Measurements from ENCODE around the gene ASB10.

ASB10 gene

GRCh38 chr7:151148319-151149259 lies 38.5 kb downstream of the ASB10 start:
- CTCF ChIA-PET: interaction anchor here (1.1 to 2.9 kb wide), 10 partner anchors 9 to 25 kb away, joined by 3 to 14 read pairs (median 5); no protein-coding TSS in a partner anchor
- H3K4me1 ChIP-seq (ENCODE audit: control extremely low read depth in 1 of 4, control insufficient read depth in 4 of 4, insufficient read depth in 4 of 4, low read length in 3 of 4): no peaks in the 10 kb centered on the region
- H3K4me3 ChIP-seq (ENCODE audit: control insufficient read depth in 1 of 7, extremely low read depth in 1 of 7, insufficient read depth in 4 of 7, low read depth in 2 of 7, low read length in 6 of 7): no peak overlapping the region
- peaks cover 0 to 13% (median 6%) of the 10 kb centered on the region in 4 experiments for H3K36me3 ChIP-seq (ENCODE audit: control insufficient read depth in 4 of 4, insufficient read depth in 4 of 4, low read length in 3 of 4)
- peaks cover 0 to 40% (median 18%) of the 10 kb centered on the region in 5 experiments for H3K27me3 ChIP-seq (replicated peaks in 2 of 5; ENCODE audit: control insufficient read depth in 4 of 5, insufficient read depth in 5 of 5, low read length in 4 of 5)
- H3K27ac ChIP-seq (ENCODE audit: insufficient read depth in 1 of 2, low read depth in 1 of 2, low read length in 2 of 2, poor library complexity in 1 of 2, severe bottlenecking in 2 of 2): no peak overlapping the region
- no peaks in the 10 kb centered on the region for H3K9me3 ChIP-seq (ENCODE audit: control extremely low read depth in 1 of 5, control insufficient read depth in 4 of 5, insufficient read depth in 2 of 5, low read depth in 1 of 5, low read length in 4 of 5)
- no peak for DNase-seq
- WGBS (ENCODE audit: insufficient coverage): 64% methylated on average over 21 of the region's 22 CpGs
- POLR2A ChIA-PET: interaction anchor here (0.5 kb wide), 1 partner anchor 467 kb away, joined by 4 read pairs; no protein-coding TSS in a partner anchor

GRCh38 chr7:151146761-151147160 lies 40.3 kb downstream of the ASB10 start:
- ChIA-PET CTCF (interaction anchor here (1.1 to 2.9 kb wide), 7 partner anchors 9 to 97 kb away, joined by 3 to 12 read pairs (median 5); no protein-coding TSS in a partner anchor), POLR2A (no interaction called here)
- H3K36me3 ChIP-seq (ENCODE audit: control insufficient read depth in 4 of 4, insufficient read depth in 4 of 4, low read length in 3 of 4): peaks cover 0 to 30% (median 15%) of the 10 kb centered on the region in 4 experiments
- 97% methylated on average over 3 of the region's 3 CpGs for WGBS (ENCODE audit: insufficient coverage)
- H3K9me3 ChIP-seq (ENCODE audit: control extremely low read depth in 1 of 5, control insufficient read depth in 4 of 5, insufficient read depth in 2 of 5, low read depth in 1 of 5, low read length in 4 of 5): no peaks in the 10 kb centered on the region
- no peak overlapping the region for H3K27ac ChIP-seq (ENCODE audit: insufficient read depth in 1 of 2, low read depth in 1 of 2, low read length in 2 of 2, poor library complexity in 1 of 2, severe bottlenecking in 2 of 2)
- no peak for DNase-seq
- peaks cover 0 to 34% (median 15%) of the 10 kb centered on the region in 5 experiments for H3K27me3 ChIP-seq (replicated peaks in 2 of 5; ENCODE audit: control insufficient read depth in 4 of 5, insufficient read depth in 5 of 5, low read length in 4 of 5)
- peaks cover 0 to 2% (median under 1%) of the 10 kb centered on the region in 4 experiments for H3K4me1 ChIP-seq (ENCODE audit: control extremely low read depth in 1 of 4, control insufficient read depth in 4 of 4, insufficient read depth in 4 of 4, low read length in 3 of 4)
- no peak overlapping the region for H3K4me3 ChIP-seq (ENCODE audit: control insufficient read depth in 1 of 7, extremely low read depth in 1 of 7, insufficient read depth in 4 of 7, low read depth in 2 of 7, low read length in 6 of 7)

GRCh38 chr7:151144387-151144786 lies 42.7 kb downstream of the ASB10 start:
- Histone ChIP-seq H3K36me3 (ENCODE audit: control insufficient read depth in 4 of 4, insufficient read depth in 4 of 4, low read length in 3 of 4) (peaks cover 4 to 43% (median 25%) of the 10 kb centered on the region in 4 experiments), H3K27me3 (replicated peaks in 2 of 5; ENCODE audit: control insufficient read depth in 4 of 5, insufficient read depth in 5 of 5, low read length in 4 of 5) (peaks cover 0 to 12% (median 9%) of the 10 kb centered on the region in 5 experiments), H3K9me3 (ENCODE audit: control extremely low read depth in 1 of 5, control insufficient read depth in 4 of 5, insufficient read depth in 2 of 5, low read depth in 1 of 5, low read length in 4 of 5) (no peaks in the 10 kb centered on the region), H3K4me3 (ENCODE audit: control insufficient read depth in 1 of 7, extremely low read depth in 1 of 7, insufficient read depth in 4 of 7, low read depth in 2 of 7, low read length in 6 of 7) (no peak overlapping the region), H3K4me1 (ENCODE audit: control extremely low read depth in 1 of 4, control insufficient read depth in 4 of 4, insufficient read depth in 4 of 4, low read length in 3 of 4) (peaks cover 0 to 2% (median under 1%) of the 10 kb centered on the region in 4 experiments), H3K27ac (ENCODE audit: insufficient read depth in 1 of 2, low read depth in 1 of 2, low read length in 2 of 2, poor library complexity in 1 of 2, severe bottlenecking in 2 of 2) (no peak overlapping the region)
- ChIA-PET CTCF (interaction anchor here (0.8 to 2.9 kb wide), 4 partner anchors 12 to 31 kb away, joined by 3 to 9 read pairs (median 3); no protein-coding TSS in a partner anchor), POLR2A (no interaction called here)
- no peak for DNase-seq
- 93% methylated on average over 5 of the region's 7 CpGs for WGBS (ENCODE audit: insufficient coverage)

- Histone ChIP-seq H3K4me3 (ENCODE audit: control insufficient read depth in 1 of 7, extremely low read depth in 1 of 7, insufficient read depth in 4 of 7, low read depth in 2 of 7, low read length in 6 of 7) (no peak overlapping the region), H3K27me3 (replicated peaks in 2 of 5; ENCODE audit: control insufficient read depth in 4 of 5, insufficient read depth in 5 of 5, low read length in 4 of 5) (peaks cover 0 to 6% (median 2%) of the 10 kb centered on the region in 5 experiments), H3K36me3 (ENCODE audit: control insufficient read depth in 4 of 4, insufficient read depth in 4 of 4, low read length in 3 of 4) (peaks cover 4 to 47% (median 25%) of the 10 kb centered on the region in 4 experiments), H3K27ac (ENCODE audit: insufficient read depth in 1 of 2, low read depth in 1 of 2, low read length in 2 of 2, poor library complexity in 1 of 2, severe bottlenecking in 2 of 2) (no peak overlapping the region), H3K4me1 (ENCODE audit: control extremely low read depth in 1 of 4, control insufficient read depth in 4 of 4, insufficient read depth in 4 of 4, low read length in 3 of 4) (peaks cover 0 to 2% (median under 1%) of the 10 kb centered on the region in 4 experiments), H3K9me3 (ENCODE audit: control extremely low read depth in 1 of 5, control insufficient read depth in 4 of 5, insufficient read depth in 2 of 5, low read depth in 1 of 5, low read length in 4 of 5) (no peaks in the 10 kb centered on the region)
- ChIA-PET POLR2A (no interaction called here), CTCF (interaction anchor here (0.8 to 2.9 kb wide), 6 partner anchors 12 to 124 kb away, joined by 3 to 9 read pairs (median 3); partner anchors contain the start of gene GBX1)
- no peak for DNase-seq
- WGBS (ENCODE audit: insufficient coverage): 97% methylated on average over 18 of the region's 25 CpGs
Observed at GRCh38 chr7:151143261-151144015, 43.6 kb downstream of the ASB10 start.

GRCh38 chr7:151142686-151143040 lies 44.4 kb downstream of the ASB10 start:
- 84% methylated on average over 3 of the region's 10 CpGs for WGBS (ENCODE audit: insufficient coverage)
- CTCF ChIA-PET: interaction anchor here (0.8 to 2.9 kb wide), 7 partner anchors 12 to 124 kb away, joined by 3 to 9 read pairs (median 3); partner anchors contain the start of gene GBX1

GRCh38 chr7:151141855-151142685 lies 45.0 kb downstream of the ASB10 start:
- Histone ChIP-seq H3K27me3 (replicated peaks in 2 of 5; ENCODE audit: control insufficient read depth in 4 of 5, insufficient read depth in 5 of 5, low read length in 4 of 5) (no peaks in the 10 kb centered on the region), H3K36me3 (ENCODE audit: control insufficient read depth in 4 of 4, insufficient read depth in 4 of 4, low read length in 3 of 4) (peaks cover 4 to 52% (median 25%) of the 10 kb centered on the region in 4 experiments), H3K4me3 (ENCODE audit: control insufficient read depth in 1 of 7, extremely low read depth in 1 of 7, insufficient read depth in 4 of 7, low read depth in 2 of 7, low read length in 6 of 7) (no peak overlapping the region), H3K27ac (ENCODE audit: insufficient read depth in 1 of 2, low read depth in 1 of 2, low read length in 2 of 2, poor library complexity in 1 of 2, severe bottlenecking in 2 of 2) (no peak overlapping the region), H3K9me3 (ENCODE audit: control extremely low read depth in 1 of 5, control insufficient read depth in 4 of 5, insufficient read depth in 2 of 5, low read depth in 1 of 5, low read length in 4 of 5) (no peaks in the 10 kb centered on the region), H3K4me1 (ENCODE audit: control extremely low read depth in 1 of 4, control insufficient read depth in 4 of 4, insufficient read depth in 4 of 4, low read length in 3 of 4) (peaks cover 0 to 2% (median under 1%) of the 10 kb centered on the region in 4 experiments)
- DNase-seq: no peak
- 98% methylated on average over 29 of the region's 31 CpGs for WGBS (ENCODE audit: insufficient coverage)
- ChIA-PET CTCF (interaction anchor here (0.8 to 2.9 kb wide), 8 partner anchors 9 to 123 kb away, joined by 3 to 9 read pairs (median 3); partner anchors contain the start of gene GBX1), POLR2A (no interaction called here)

More at GRCh38 chr7:151142686-151143040, 44.4 kb downstream of the ASB10 start:
- peak in 2 of 3 donors; percentile 31 to 47 for DNase-seq
- Histone ChIP-seq H3K27ac (ENCODE audit: insufficient read depth in 1 of 2, low read depth in 1 of 2, low read length in 2 of 2, poor library complexity in 1 of 2, severe bottlenecking in 2 of 2) (no peak overlapping the region), H3K27me3 (replicated peaks in 2 of 5; ENCODE audit: control insufficient read depth in 4 of 5, insufficient read depth in 5 of 5, low read length in 4 of 5) (no peaks in the 10 kb centered on the region), H3K36me3 (ENCODE audit: control insufficient read depth in 4 of 4, insufficient read depth in 4 of 4, low read length in 3 of 4) (peaks cover 4 to 49% (median 25%) of the 10 kb centered on the region in 4 experiments), H3K4me3 (ENCODE audit: control insufficient read depth in 1 of 7, extremely low read depth in 1 of 7, insufficient read depth in 4 of 7, low read depth in 2 of 7, low read length in 6 of 7) (no peak overlapping the region), H3K9me3 (ENCODE audit: control extremely low read depth in 1 of 5, control insufficient read depth in 4 of 5, insufficient read depth in 2 of 5, low read depth in 1 of 5, low read length in 4 of 5) (no peaks in the 10 kb centered on the region), H3K4me1 (ENCODE audit: control extremely low read depth in 1 of 4, control insufficient read depth in 4 of 4, insufficient read depth in 4 of 4, low read length in 3 of 4) (peaks cover 0 to 2% (median under 1%) of the 10 kb centered on the region in 4 experiments)
- POLR2A ChIA-PET: no interaction called here
